GM20431 (cell line): ENCODE data around the gene AK8.
"Not testable (repeated sequence)": the region's sequence is repeated elsewhere in the genome, so short reads cannot be mapped to it uniquely, and the experiment has no call there.

ENCODE experiments used
- in situ Hi-C: fragments of 300-500 bp; cut with MseI, MboI; formaldehyde crosslinking; loops from one replicate; pipeline ENCODE4 v1.15.0; 2020; ENCODE audit warnings: low sequenced_read_pairs; ENCODE audit not compliant: unreplicated experiment

The AK8 gene

GRCh38 chr9:132730054-132731033 is 147.7 kb downstream of the AK8 start:
- in situ Hi-C loops: no loop called here

- in situ Hi-C loops: no loop called here
Measured at GRCh38 chr9:132729235-132729890, 148.7 kb downstream of the AK8 start.

- in situ Hi-C loops: no loop called here
Measured at GRCh38 chr9:132728497-132728896, 149.6 kb downstream of the AK8 start.

GRCh38 chr9:132728071-132728470 is 150.0 kb downstream of the AK8 start:
- in situ Hi-C loops: no loop called here

GRCh38 chr9:132726576-132727130 is 151.4 kb downstream of the AK8 start:
- in situ Hi-C loops: no loop called here

- in situ Hi-C loops: no loop called here
Measured at GRCh38 chr9:132725306-132725705, 152.8 kb downstream of the AK8 start.

GRCh38 chr9:132723809-132724208 is 154.3 kb downstream of the AK8 start:
- in situ Hi-C loops: no loop called here

GRCh38 chr9:132722564-132723065 is 155.5 kb downstream of the AK8 start:
- in situ Hi-C loops: no loop called here

- in situ Hi-C loops: no loop called here
Measured at GRCh38 chr9:132721661-132722060, 156.4 kb downstream of the AK8 start.

- in situ Hi-C loops: not testable (repeated sequence)
Measured at GRCh38 chr9:132718381-132718928, 159.6 kb downstream of the AK8 start.

- in situ Hi-C loops: no loop called here
Measured at GRCh38 chr9:132717326-132717945, 160.6 kb downstream of the AK8 start.

- in situ Hi-C loops: no loop called here
Measured at GRCh38 chr9:132716007-132716406, 162.1 kb downstream of the AK8 start.

- in situ Hi-C loops: no loop called here
Measured at GRCh38 chr9:132712753-132713152, 165.3 kb downstream of the AK8 start.

- in situ Hi-C loops: no loop called here
Measured at GRCh38 chr9:132711846-132712245, 166.2 kb downstream of the AK8 start.

- in situ Hi-C loops: not testable (repeated sequence)
Measured at GRCh38 chr9:132711152-132711551, 166.9 kb downstream of the AK8 start.

- in situ Hi-C loops: no loop called here
Measured at GRCh38 chr9:132710333-132710732, 167.8 kb downstream of the AK8 start.

- in situ Hi-C loops: no loop called here
Measured at GRCh38 chr9:132708769-132709430, 169.2 kb downstream of the AK8 start.

- in situ Hi-C loops: no loop called here
Measured at GRCh38 chr9:132708239-132708638, 169.8 kb downstream of the AK8 start.

- in situ Hi-C loops: no loop called here
Measured at GRCh38 chr9:132703336-132703735, 174.7 kb downstream of the AK8 start.

GRCh38 chr9:132702254-132702653 is 175.8 kb downstream of the AK8 start:
- in situ Hi-C loops: no loop called here
